HepG2 (cell line): ENCODE measurements around the gene TNS1. TPM values are rescaled to one million over a fixed set of nuclear protein-coding genes. Genes with fewer than 3 reads are reported as not detected.
A peak's percentile ranks its signal among the peaks of the same experiment; 100 is the strongest.

Source experiments
- CHCHD3 ChIP-seq: sonication (generic); formaldehyde crosslinking; IDR thresholded peaks from 2 replicates; pipeline ENCODE4 v1.8.0; 2022; ENCODE audit warnings: mild to moderate bottlenecking, missing genetic modification reagents, moderate library complexity
- GTF2F1 ChIP-seq: fragments of 150-350 bp; IDR thresholded peaks from 2 replicates; pipeline ENCODE4 v1.6.1; 2014; ENCODE audit warnings: low read length
- GTF3A ChIP-seq: sonication (generic); formaldehyde crosslinking; conservative IDR thresholded peaks from 2 replicates; pipeline ENCODE4 v1.4.0; 2020; ENCODE audit warnings: mild to moderate bottlenecking, missing genetic modification reagents
- JUND ChIP-seq: sonication (generic); formaldehyde crosslinking; IDR thresholded peaks from 2 replicates; pipeline ENCODE4 v1.8.0; 2022; ENCODE audit warnings: mild to moderate bottlenecking, missing genetic modification reagents
- KLF15 ChIP-seq: sonication (generic); formaldehyde crosslinking; IDR thresholded peaks from 2 replicates; pipeline ENCODE4 v1.8.1; 2023; ENCODE audit warnings: borderline replicate concordance, mild to moderate bottlenecking, inconsistent platforms, missing genetic modification reagents, mixed read lengths
- NBN ChIP-seq: fragments of 450-650 bp; conservative IDR thresholded peaks from 2 replicates; pipeline ENCODE4 v1.6.1; 2017
- PHF20 ChIP-seq: sonication (generic); formaldehyde crosslinking; IDR thresholded peaks from 2 replicates; pipeline ENCODE4 v1.5.0; 2020; ENCODE audit warnings: mild to moderate bottlenecking, missing genetic modification reagents
- SOX13 ChIP-seq, 3 experiments: fragments of 450-650 bp in 1 of 3; sonication (generic) in 1 of 3; formaldehyde crosslinking in 1 of 3; IDR thresholded peaks in 2 of 3; conservative IDR thresholded peaks in 1 of 3; 2 replicates each; pipeline versions ENCODE4 v1.5.0 to v1.6.1; 2016 to 2020; ENCODE audit warnings: antibody characterized with exemption in 1 of 3, mild to moderate bottlenecking in 1 of 3, missing compliant biosample characterization in 1 of 3, missing genetic modification reagents in 1 of 3, moderate library complexity in 1 of 3
- TFAP4 ChIP-seq: sonication (generic); IDR thresholded peaks from 2 replicates; pipeline ENCODE4 v1.6.1; 2016; ENCODE audit warnings: low read depth, borderline replicate concordance
- ZC3H4 ChIP-seq: sonication (generic); formaldehyde crosslinking; IDR thresholded peaks from 2 replicates; pipeline ENCODE4 v1.4.0; 2020; ENCODE audit warnings: missing genetic modification reagents, borderline replicate concordance
- ZFP62 ChIP-seq: sonication (generic); formaldehyde crosslinking; IDR thresholded peaks from 2 replicates; pipeline ENCODE4 v1.4.0; 2020; ENCODE audit warnings: missing genetic modification reagents
- ZNF138 ChIP-seq: sonication (generic); formaldehyde crosslinking; IDR thresholded peaks from 2 replicates; pipeline ENCODE4 v1.5.0; 2020; ENCODE audit warnings: mild to moderate bottlenecking, low read depth, missing genetic modification reagents
- ZNF282 ChIP-seq: fragments of 450-650 bp; IDR thresholded peaks from 2 replicates; pipeline ENCODE4 v1.6.1; 2018; ENCODE audit not compliant: partially characterized antibody
- ZNF318 ChIP-seq: sonication (generic); formaldehyde crosslinking; IDR thresholded peaks from 2 replicates; pipeline ENCODE4 v1.4.0; 2020; ENCODE audit warnings: mild to moderate bottlenecking, missing genetic modification reagents
- ZNF496 ChIP-seq: sonication (generic); formaldehyde crosslinking; IDR thresholded peaks from 2 replicates; pipeline ENCODE4 v1.8.1; 2023; ENCODE audit warnings: mild to moderate bottlenecking, moderate library complexity, missing genetic modification reagents; ENCODE audit not compliant: insufficient replicate concordance
- ZNF614 ChIP-seq: IDR thresholded peaks from 2 replicates; pipeline ENCODE4 v1.6.1; 2018; ENCODE audit warnings: missing biosample characterization, missing genetic modification reagents, inconsistent platforms, borderline replicate concordance
- ZNF660 ChIP-seq: sonication (generic); formaldehyde crosslinking; IDR thresholded peaks from 2 replicates; pipeline ENCODE4 v1.5.1; 2020; ENCODE audit warnings: mild to moderate bottlenecking, low read depth, missing genetic modification reagents, borderline replicate concordance
- ZNF776 ChIP-seq: sonication (generic); formaldehyde crosslinking; IDR thresholded peaks from 2 replicates; pipeline ENCODE4 v1.4.0; 2020; ENCODE audit warnings: mild to moderate bottlenecking, missing genetic modification reagents
- ZNF891 ChIP-seq: sonication (generic); formaldehyde crosslinking; IDR thresholded peaks from 2 replicates; pipeline ENCODE4 v1.5.0; 2020; ENCODE audit warnings: mild to moderate bottlenecking, missing genetic modification reagents
- polyA plus RNA-seq, 8 experiments: library from polyadenylated mRNA; depleted of rRNA in 3 of 8; stranded (reverse) in 7 of 8; unstranded in 1 of 8; fragments of >200 nt; fragmentation: Illumina TruSeq in 4 of 8; extraction: Trizol in 4 of 8; gene quantifications; 2 replicates each; pipeline versions ENCODE4 v1.2.1 to v1.2.3, GENCODE V29; 2011 to 2016; ENCODE audit warnings: low read depth in 4 of 8, missing spikeins in 1 of 8, mixed read lengths in 1 of 8; ENCODE audit not compliant: insufficient read depth in 1 of 8
- total RNA-seq, 5 experiments: library from RNA; depleted of rRNA; stranded (reverse); fragments of >200 nt; fragmentation: Illumina TruSeq; extraction: Trizol; gene quantifications; 2 replicates each; pipeline ENCODE4 v1.2.3, GENCODE V29; 2016; ENCODE audit warnings: low read depth in 1 of 5

Gene TNS1
- total and polyA plus RNA-seq, 2 of the 13 experiments (the other 11 are each of a cell fraction or from before 2014, with no cell fraction given): 1.9 to 118 TPM

DNA sequence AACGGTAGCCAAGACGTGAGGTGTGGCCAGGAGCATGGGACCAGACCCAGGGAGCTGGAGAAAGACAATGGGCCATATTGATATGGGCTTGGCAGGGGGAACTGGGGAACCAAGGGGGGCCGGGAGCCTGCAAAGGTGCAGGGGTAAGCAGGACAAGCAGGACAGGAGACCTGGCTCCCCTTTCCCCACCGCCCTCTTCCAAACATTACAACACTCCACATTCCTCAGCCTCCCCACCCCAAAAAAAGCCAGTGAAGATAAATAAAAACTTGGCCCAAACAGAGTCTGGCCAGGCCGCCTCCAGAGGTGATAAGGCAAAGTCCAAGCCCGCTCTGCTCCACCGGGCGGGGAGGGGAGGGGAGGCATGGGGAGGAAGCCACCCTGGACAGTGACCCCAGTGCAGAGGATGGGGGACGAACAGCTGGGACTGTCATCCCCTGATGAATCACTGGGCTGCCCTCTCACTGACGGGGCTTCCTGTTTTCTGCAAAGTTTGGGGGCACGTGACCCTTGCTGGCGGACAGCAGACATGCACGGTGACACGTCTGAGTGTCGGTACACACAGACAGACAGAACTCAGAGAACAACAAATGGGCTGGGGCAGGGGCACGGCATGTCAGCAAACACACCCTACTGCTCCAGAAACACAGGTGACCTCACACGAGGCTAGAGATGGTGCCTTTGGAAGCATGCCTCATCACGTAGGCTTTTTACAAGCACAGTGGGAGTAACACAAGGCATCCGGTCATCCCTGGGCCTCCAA is 100.2 kb downstream of the TNS1 start (continued):
- TF ChIP-seq ZNF318 (CRISPR knock-in tag) (peak; percentile 91; the same call in 1 of the 2 replicates), PHF20 (CRISPR knock-in tag) (peak; percentile 18; the same call in 1 of the 2 replicates), NBN (no peak), ZNF891 (no peak), ZC3H4 (CRISPR knock-in tag) (peak; percentile 71; the same call in 1 of the 2 replicates), TFAP4 (peak; percentile 99), ZNF660 (CRISPR knock-in tag) (no peak), SOX13 (IDR thresholded peaks at IDR 0.05) (peak; percentile 84), SOX13 (CRISPR knock-in tag; conservative IDR thresholded peaks at IDR 0.05 in 1 of 2, IDR thresholded peaks at IDR 0.05 in 1 of 2) (peak in 1 of 2 experiments; percentile 93; a peak in 2 of 4 replicates), JUND (peak; percentile 97), ZNF496 (CRISPR knock-in tag) (no peak), GTF3A (CRISPR knock-in tag) (peak; percentile 66; the same call in 1 of the 2 replicates), ZNF138 (CRISPR knock-in tag) (peak; percentile 30; the same call in 1 of the 2 replicates), ZNF776 (peak; percentile 92), GTF2F1 (0 out of 2 replicates have a peak, but pooled peaks have one; percentile 17), ZNF614 (CRISPR knock-in tag) (peak; percentile 98), KLF15 (CRISPR knock-in tag) (no peak; the same call in 1 of the 2 replicates), ZFP62 (no peak), ZNF282 (no peak), CHCHD3 (no peak)
